Stomach smooth muscle (tissue), 2 donors: ENCODE measurements around the gene TACR1.

ENCODE experiments used
- H3K27ac ChIP-seq: one replicate; pipeline ENCODE4 v1.7.0; 2013; ENCODE audit warnings: mild to moderate bottlenecking, low read length, inconsistent platforms
- H3K27me3 ChIP-seq, 2 donors: one replicate each; pipeline ENCODE4 v1.7.0; 2013; ENCODE audit warnings: low read length in 2 of 2; ENCODE audit not compliant: insufficient read depth in 2 of 2, control insufficient read depth in 1 of 2
- H3K36me3 ChIP-seq, 2 donors: one replicate each; pipeline ENCODE4 v1.7.0; 2013; ENCODE audit warnings: low read length in 2 of 2; ENCODE audit not compliant: control insufficient read depth in 2 of 2, insufficient read depth in 2 of 2
- H3K4me1 ChIP-seq: one replicate; pipeline ENCODE4 v1.7.0; 2013; ENCODE audit warnings: low read length; ENCODE audit not compliant: control insufficient read depth, insufficient read depth
- H3K4me3 ChIP-seq, 2 donors: one replicate each; pipeline ENCODE4 v1.7.0; 2013; ENCODE audit warnings: low read length in 2 of 2
- H3K9ac ChIP-seq, 2 donors: one replicate each; pipeline ENCODE4 v1.7.0; 2013; ENCODE audit warnings: low read length in 2 of 2, mild to moderate bottlenecking in 1 of 2
- H3K9me3 ChIP-seq, 2 donors: one replicate each; pipeline ENCODE4 v1.7.0; 2013; ENCODE audit warnings: low read length in 2 of 2; ENCODE audit not compliant: control insufficient read depth in 2 of 2
- donor health status: healthy.
- donor health status: Pancreatic carcinoma.

The TACR1 gene

GRCh38 chr2:75123876-75124275 lies 75.4 kb downstream of the TACR1 start:
- H3K4me1 ChIP-seq: no peaks in the 10 kb centered on the region
- H3K4me3 ChIP-seq: no peak overlapping the region
- H3K27me3 ChIP-seq: no peaks in the 10 kb centered on the region
- H3K9ac ChIP-seq: no peak overlapping the region
- H3K36me3 ChIP-seq: no peaks in the 10 kb centered on the region
- no peak overlapping the region for H3K27ac ChIP-seq
- H3K9me3 ChIP-seq: peaks cover 2 to 6% of the 10 kb centered on the region in 2 donors

- Histone ChIP-seq H3K4me3 (no peak overlapping the region), H3K36me3 (no peaks in the 10 kb centered on the region), H3K27me3 (no peaks in the 10 kb centered on the region), H3K9me3 (no peaks in the 10 kb centered on the region), H3K4me1 (no peaks in the 10 kb centered on the region), H3K9ac (no peak overlapping the region), H3K27ac (no peak overlapping the region)
These were observed 86.0 kb downstream of the TACR1 start for GRCh38 chr2:75113231-75113869.

GRCh38 chr2:75108937-75109482 lies 90.3 kb downstream of the TACR1 start:
- H3K9ac ChIP-seq: no peak overlapping the region
- H3K27ac ChIP-seq: no peak overlapping the region
- no peak overlapping the region for H3K4me3 ChIP-seq
- no peaks in the 10 kb centered on the region for H3K27me3 ChIP-seq
- H3K4me1 ChIP-seq: no peaks in the 10 kb centered on the region
- no peaks in the 10 kb centered on the region for H3K36me3 ChIP-seq
- no peaks in the 10 kb centered on the region for H3K9me3 ChIP-seq

- peaks cover 0 to 3% of the 10 kb centered on the region in 2 donors for H3K9me3 ChIP-seq
- no peak overlapping the region for H3K27ac ChIP-seq
- no peaks in the 10 kb centered on the region for H3K27me3 ChIP-seq
- H3K4me3 ChIP-seq: no peak overlapping the region
- no peak overlapping the region for H3K9ac ChIP-seq
- no peaks in the 10 kb centered on the region for H3K4me1 ChIP-seq
- no peaks in the 10 kb centered on the region for H3K36me3 ChIP-seq
These were observed 97.3 kb downstream of the TACR1 start for GRCh38 chr2:75102011-75102410.

- H3K36me3 ChIP-seq: no peaks in the 10 kb centered on the region
- H3K27me3 ChIP-seq: no peaks in the 10 kb centered on the region
- no peaks in the 10 kb centered on the region for H3K4me1 ChIP-seq
- H3K9ac ChIP-seq: no peak overlapping the region
- H3K9me3 ChIP-seq: peaks cover 0 to 3% of the 10 kb centered on the region in 2 donors
- H3K27ac ChIP-seq: no peak overlapping the region
- no peak overlapping the region for H3K4me3 ChIP-seq
These were observed 98.5 kb downstream of the TACR1 start for GRCh38 chr2:75100801-75101151.

GRCh38 chr2:75100011-75100800 lies 99.1 kb downstream of the TACR1 start:
- H3K9ac ChIP-seq: no peak overlapping the region
- H3K9me3 ChIP-seq: peaks cover 0 to 3% of the 10 kb centered on the region in 2 donors
- no peak overlapping the region for H3K27ac ChIP-seq
- no peak overlapping the region for H3K4me3 ChIP-seq
- no peaks in the 10 kb centered on the region for H3K36me3 ChIP-seq
- no peaks in the 10 kb centered on the region for H3K27me3 ChIP-seq
- H3K4me1 ChIP-seq: no peaks in the 10 kb centered on the region

- Histone ChIP-seq H3K4me1 (no peaks in the 10 kb centered on the region), H3K9me3 (peaks cover 0 to 3% of the 10 kb centered on the region in 2 donors), H3K36me3 (no peaks in the 10 kb centered on the region), H3K4me3 (no peak overlapping the region), H3K9ac (no peak overlapping the region), H3K27ac (no peak overlapping the region), H3K27me3 (no peaks in the 10 kb centered on the region)
These were observed 99.8 kb downstream of the TACR1 start for GRCh38 chr2:75099521-75099922.

GRCh38 chr2:75098856-75099255 lies 100.5 kb downstream of the TACR1 start:
- Histone ChIP-seq H3K36me3 (no peaks in the 10 kb centered on the region), H3K9me3 (peaks cover 0 to 3% of the 10 kb centered on the region in 2 donors), H3K4me3 (no peak overlapping the region), H3K4me1 (no peaks in the 10 kb centered on the region), H3K9ac (no peak overlapping the region), H3K27ac (no peak overlapping the region), H3K27me3 (no peaks in the 10 kb centered on the region)

- Histone ChIP-seq H3K9ac (no peak overlapping the region), H3K27ac (no peak overlapping the region), H3K36me3 (no peaks in the 10 kb centered on the region), H3K27me3 (no peaks in the 10 kb centered on the region), H3K4me1 (no peaks in the 10 kb centered on the region), H3K9me3 (peaks cover 0 to 3% of the 10 kb centered on the region in 2 donors), H3K4me3 (no peak overlapping the region)
These were observed 101.5 kb downstream of the TACR1 start for GRCh38 chr2:75097831-75098230.

GRCh38 chr2:75094405-75094804 lies 104.9 kb downstream of the TACR1 start:
- H3K4me1 ChIP-seq: no peaks in the 10 kb centered on the region
- no peak overlapping the region for H3K9ac ChIP-seq
- H3K36me3 ChIP-seq: no peaks in the 10 kb centered on the region
- no peaks in the 10 kb centered on the region for H3K27me3 ChIP-seq
- H3K9me3 ChIP-seq: no peaks in the 10 kb centered on the region
- H3K4me3 ChIP-seq: no peak overlapping the region
- H3K27ac ChIP-seq: no peak overlapping the region
